ENCODE results near the gene PARD3B.

PARD3B gene

GRCh38 chr2:204544961-204545860, at the start of gene PARD3B:
Gene PARD3B, plus strand, starts transcription at chr2:204545475. Its CDS starts 525 bp downstream, at chr2:204546000.
- peak; percentile 7 for DNase-seq (ENCODE audit: low read depth)

- DNase-seq (ENCODE audit: low read depth): no peak
These were observed 48.5 kb upstream of the PARD3B start for GRCh38 chr2:204496779-204497178.

GRCh38 chr2:204497855-204498254, 47.4 kb upstream of the PARD3B start:
- DNase-seq (ENCODE audit: low read depth): no peak

- no peak for DNase-seq (ENCODE audit: low read depth)
These were observed 47.0 kb upstream of the PARD3B start for GRCh38 chr2:204498291-204498690.

GRCh38 chr2:204503869-204504268, 41.4 kb upstream of the PARD3B start:
- DNase-seq (ENCODE audit: low read depth): no peak

GRCh38 chr2:204504594-204504993, 40.7 kb upstream of the PARD3B start:
- DNase-seq (ENCODE audit: low read depth): no peak

- no peak for DNase-seq (ENCODE audit: low read depth)
These were observed 39.8 kb upstream of the PARD3B start for GRCh38 chr2:204505488-204505887.

- DNase-seq (ENCODE audit: low read depth): no peak
These were observed 39.3 kb upstream of the PARD3B start for GRCh38 chr2:204505946-204506345.

GRCh38 chr2:204507636-204508035, 37.6 kb upstream of the PARD3B start:
- no peak for DNase-seq (ENCODE audit: low read depth)

- no peak for DNase-seq (ENCODE audit: low read depth)
These were observed 34.4 kb upstream of the PARD3B start for GRCh38 chr2:204510709-204511420.

GRCh38 chr2:204514439-204514838, 30.8 kb upstream of the PARD3B start:
- DNase-seq (ENCODE audit: low read depth): no peak

GRCh38 chr2:204515416-204515815, 29.9 kb upstream of the PARD3B start:
- no peak for DNase-seq (ENCODE audit: low read depth)

- DNase-seq (ENCODE audit: low read depth): no peak
These were observed 28.1 kb upstream of the PARD3B start for GRCh38 chr2:204517154-204517553.

- no peak for DNase-seq (ENCODE audit: low read depth)
These were observed 15.3 kb upstream of the PARD3B start for GRCh38 chr2:204529795-204530463.

GRCh38 chr2:204530464-204530805, 14.8 kb upstream of the PARD3B start:
- DNase-seq (ENCODE audit: low read depth): no peak

- DNase-seq (ENCODE audit: low read depth): no peak
These were observed 11.5 kb upstream of the PARD3B start for GRCh38 chr2:204533629-204534370.

- DNase-seq (ENCODE audit: low read depth): no peak
These were observed 9.9 kb upstream of the PARD3B start for GRCh38 chr2:204535356-204535755.

- DNase-seq (ENCODE audit: low read depth): no peak
These were observed 9.5 kb upstream of the PARD3B start for GRCh38 chr2:204535764-204536163.

GRCh38 chr2:204538182-204539018, 6.9 kb upstream of the PARD3B start:
- DNase-seq (ENCODE audit: low read depth): no peak

GRCh38 chr2:204539019-204539385, 6.3 kb upstream of the PARD3B start:
- no peak for DNase-seq (ENCODE audit: low read depth)

GRCh38 chr2:204541637-204542036, 3.6 kb upstream of the PARD3B start:
- DNase-seq (ENCODE audit: low read depth): no peak
